Glutamatergic neuron (in vitro differentiated cells): Measurements from ENCODE around the gene DCST1. TPM values are rescaled to one million over a fixed set of nuclear protein-coding genes. Genes with fewer than 3 reads are reported as not detected.

Experiments
- DNase-seq: peaks from one replicate; pipeline ENCODE4 v3.0.0; 2022
- H3K27ac Mint-ChIP-seq: one replicate; pipeline ENCODE4 v1.8.0; 2020; ENCODE audit warnings: mild to moderate bottlenecking, mixed read lengths, inconsistent platforms; ENCODE audit not compliant: unreplicated experiment
- H3K27me3 Mint-ChIP-seq: one replicate; pipeline ENCODE4 v1.8.0; 2020; ENCODE audit warnings: mild to moderate bottlenecking, moderate library complexity, mixed read lengths, inconsistent platforms; ENCODE audit not compliant: unreplicated experiment
- H3K36me3 Mint-ChIP-seq: one replicate; pipeline ENCODE4 v1.8.0; 2020; ENCODE audit warnings: mild to moderate bottlenecking, mixed read lengths, inconsistent platforms; ENCODE audit not compliant: unreplicated experiment
- H3K4me1 Mint-ChIP-seq: one replicate; pipeline ENCODE4 v1.8.0; 2020; ENCODE audit warnings: mild to moderate bottlenecking, low read depth, mixed read lengths, inconsistent platforms; ENCODE audit not compliant: unreplicated experiment
- H3K4me3 Mint-ChIP-seq: one replicate; pipeline ENCODE4 v1.8.0; 2020; ENCODE audit warnings: mild to moderate bottlenecking, mixed read lengths, inconsistent platforms; ENCODE audit not compliant: unreplicated experiment
- H3K9me3 Mint-ChIP-seq: one replicate; pipeline ENCODE4 v1.8.0; 2020; ENCODE audit warnings: mild to moderate bottlenecking, moderate library complexity, mixed read lengths, inconsistent platforms; ENCODE audit not compliant: unreplicated experiment
- CTCF ChIP-seq: fragments of 200-600 bp; sonication (generic); IDR thresholded peaks from one replicate; pipeline ENCODE4 v1.5.0; 2021; ENCODE audit not compliant: partially characterized antibody, unreplicated experiment
- total RNA-seq: library from RNA; stranded (reverse); fragmentation: NEBNext Ultra II Directional; extraction: Animal tissue kit (Norgen Biotek cat#: 25700); gene quantifications from one replicate; pipeline ENCODE4 v1.2.1, GENCODE V29; 2021; ENCODE audit not compliant: unreplicated experiment

DCST1 gene
- total RNA-seq, 1 donor from 2014 or later, result not detected

DNA sequence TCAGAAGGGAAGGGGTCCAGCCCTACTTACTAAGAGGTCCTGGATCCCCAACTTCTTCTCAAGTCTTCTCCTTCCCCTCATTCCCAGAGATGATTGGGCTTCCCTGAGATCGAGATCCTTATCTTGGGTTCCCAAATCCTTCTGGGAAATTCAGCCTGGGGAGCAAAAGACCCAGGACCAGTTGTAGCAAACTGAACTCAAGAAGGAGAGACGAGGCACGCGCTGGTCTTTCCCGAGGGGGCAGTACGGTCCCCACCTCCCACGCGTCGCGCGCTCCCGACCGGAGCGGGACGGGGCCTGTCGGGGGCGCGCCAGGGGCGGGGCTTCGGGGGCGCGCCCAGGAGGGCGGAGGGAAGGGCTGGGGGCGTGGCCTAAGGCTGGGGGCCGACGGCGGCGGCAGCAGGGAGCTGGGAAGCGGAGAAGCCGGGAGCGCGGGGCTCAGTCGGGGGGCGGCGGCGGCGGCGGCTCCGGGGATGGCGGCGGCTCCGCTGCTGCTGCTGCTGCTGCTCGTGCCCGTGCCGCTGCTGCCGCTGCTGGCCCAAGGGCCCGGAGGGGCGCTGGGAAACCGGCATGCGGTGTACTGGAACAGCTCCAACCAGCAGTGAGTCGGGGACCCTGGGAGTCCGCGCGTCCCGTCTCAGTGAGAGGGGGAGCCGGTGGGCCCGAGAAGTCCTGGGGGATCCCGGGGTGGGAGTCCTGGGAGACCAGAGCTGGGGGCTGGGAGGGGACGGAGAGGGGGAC is 45.0 kb downstream of the DCST1 start, which contains the start of gene EFNA3:
Gene EFNA3, plus strand, starts transcription at position 369 of the 741 bp plus-strand sequence. Its CDS starts 105 bp downstream, at position 474.
- peak; percentile 72 for DNase-seq
- Mint-ChIP-seq H3K4me3 (peak within 1 kb of the TSS; percentile 92), H3K4me1 (peaks cover 34% of the 10 kb centered on the region), H3K9me3 (peaks cover 18% of the 10 kb centered on the region), H3K36me3 (no peaks in the 10 kb centered on the region), H3K27ac (peak within 1 kb of the TSS; percentile 59), H3K27me3 (peaks cover 25% of the 10 kb centered on the region)
- no peak for TF ChIP-seq CTCF

DNA sequence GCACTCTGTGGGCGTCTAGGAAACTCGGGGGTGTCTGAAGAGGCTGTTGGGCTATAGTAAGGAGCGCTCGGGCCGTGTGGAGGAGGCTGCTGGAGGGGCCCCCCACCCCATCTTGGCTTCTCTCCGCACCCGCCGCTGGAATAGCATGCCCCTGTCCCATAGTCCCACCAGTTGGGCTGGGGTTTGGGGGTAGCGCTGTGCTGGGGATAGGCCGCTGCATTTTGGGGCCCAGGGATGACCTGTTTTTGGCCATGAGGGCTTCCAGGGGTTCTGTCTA is 45.5 kb downstream of the DCST1 start:
- H3K27me3 Mint-ChIP-seq, result peaks cover 30% of the 10 kb centered on the region
- no peaks in the 10 kb centered on the region for H3K36me3 Mint-ChIP-seq
- H3K4me1 Mint-ChIP-seq, result peaks cover 34% of the 10 kb centered on the region
- peak overlapping the region; percentile 59 for H3K27ac Mint-ChIP-seq
- no peak for DNase-seq
- TF ChIP-seq CTCF, result no peak
- H3K4me3 Mint-ChIP-seq, result peak overlapping the region; percentile 92
- H3K9me3 Mint-ChIP-seq, result peaks cover 18% of the 10 kb centered on the region

- peak overlapping the region; percentile 92 for H3K4me3 Mint-ChIP-seq
- peaks cover 39% of the 10 kb centered on the region for H3K4me1 Mint-ChIP-seq
- H3K36me3 Mint-ChIP-seq, result no peaks in the 10 kb centered on the region
- peaks cover 18% of the 10 kb centered on the region for H3K9me3 Mint-ChIP-seq
- TF ChIP-seq CTCF, result no peak
- peaks cover 36% of the 10 kb centered on the region for H3K27me3 Mint-ChIP-seq
- H3K27ac Mint-ChIP-seq, result peak overlapping the region; percentile 59
- peak; percentile 56 for DNase-seq
Observed at GRCh38 chr1:155079487-155080311, 46.1 kb downstream of the DCST1 start.

GRCh38 chr1:155080312-155081228 is 46.9 kb downstream of the DCST1 start:
- TF ChIP-seq CTCF, result no peak
- Mint-ChIP-seq H3K4me1 (peaks cover 34% of the 10 kb centered on the region), H3K4me3 (peak overlapping the region; percentile 99), H3K27me3 (peaks cover 37% of the 10 kb centered on the region), H3K27ac (no peak overlapping the region), H3K9me3 (peaks cover 20% of the 10 kb centered on the region), H3K36me3 (no peaks in the 10 kb centered on the region)
- peak; percentile 87 for DNase-seq
